ENCODE results near the gene TAOK2. TPM values are rescaled to one million over a fixed set of nuclear protein-coding genes. Genes with fewer than 3 reads are reported as not detected.
"Not testable (repeated sequence)": the region's sequence is repeated elsewhere in the genome, so short reads cannot be mapped to it uniquely, and the experiment has no call there.

Gene TAOK2
- total and polyA plus RNA-seq, 2 of the 4 experiments (the other 2 are of a cell fraction) = 23.0 to 31.7 TPM

DNA sequence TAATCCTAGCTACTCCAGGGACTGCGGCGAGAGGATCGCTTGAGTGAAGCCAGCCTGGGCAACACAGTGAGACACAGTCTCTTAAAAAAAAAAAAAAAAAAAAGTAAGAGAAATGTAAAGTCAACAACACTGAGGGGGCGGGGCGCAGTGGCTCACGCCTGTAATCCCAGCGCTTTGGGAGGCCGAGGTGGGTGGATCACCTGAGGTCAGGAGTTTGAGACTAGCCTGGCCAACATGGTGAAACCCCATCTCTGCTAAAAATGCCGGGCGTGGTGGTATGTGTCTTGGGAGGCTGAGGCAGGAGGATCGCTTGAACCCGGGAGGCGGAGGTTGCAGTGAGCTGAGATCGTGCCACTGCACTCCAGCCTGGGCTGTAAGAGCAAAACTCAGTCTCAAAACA is 38.9 kb downstream of the TAOK2 start:
- H3K23ac ChIP-seq (ENCODE audit: low read depth, low read length); H4K20me1 ChIP-seq (ENCODE audit: insufficient read depth, low read length); H3K56ac ChIP-seq (ENCODE audit: extremely low read depth, insufficient read depth, low read length); H3K4me2 ChIP-seq (ENCODE audit: low read depth, low read length); H3K9me1 ChIP-seq (ENCODE audit: insufficient read depth, low read length); H2BK20ac ChIP-seq (ENCODE audit: low read depth, low read length); H3K9me3 ChIP-seq (ENCODE audit: control insufficient read depth, insufficient read depth, low read length); H3K27ac ChIP-seq (ENCODE audit: insufficient read depth, low read length); CTCF ChIA-PET; BruUV-seq (replicated peaks); H2BK15ac ChIP-seq (ENCODE audit: low read depth, low read length); H2BK120ac ChIP-seq (ENCODE audit: low read depth, low read length); H3K18ac ChIP-seq (ENCODE audit: low read depth, low read length); H3K4ac ChIP-seq (ENCODE audit: low read depth, low read length); H2AK5ac ChIP-seq (ENCODE audit: low read depth, low read length); H2AFZ ChIP-seq (replicated peaks; ENCODE audit: low read length, poor library complexity); H2AK9ac ChIP-seq (replicated peaks; ENCODE audit: low read depth, low read length, poor library complexity); H4K8ac ChIP-seq (ENCODE audit: low read depth in 2 of 2, low read length in 2 of 2); H2BK5ac ChIP-seq (ENCODE audit: low read depth, low read length, poor library complexity, severe bottlenecking); in situ Hi-C loops (cut with MboI; ENCODE audit: low sequenced_read_pairs); H4K5ac ChIP-seq (ENCODE audit: low read depth, low read length); H3K9ac ChIP-seq (ENCODE audit: low read depth, low read length); dilution Hi-C loops (cut with HindIII; ENCODE audit: low sequenced_read_pairs, unreplicated experiment); H3K4me1 ChIP-seq (ENCODE audit: control insufficient read depth, insufficient read depth, low read length); H3K36me3 ChIP-seq (ENCODE audit: control insufficient read depth, insufficient read depth, low read length); H3K79me1 ChIP-seq (ENCODE audit: low read depth in 1 of 2, low read length in 2 of 2); H3K4me3 ChIP-seq (ENCODE audit: insufficient read depth, low read depth, low read length); H4K91ac ChIP-seq (ENCODE audit: insufficient read depth, low read depth, low read length); intact Hi-C loops (cut with micrococcal nuclease); POLR2A ChIA-PET (ENCODE audit: unreplicated experiment); DNase-seq; ATAC-seq (ENCODE audit: low read depth); H3K14ac ChIP-seq (replicated peaks; ENCODE audit: low read depth, low read length): not testable (repeated sequence)
- peaks cover 27% of the 10 kb centered on the region for H3K27me3 ChIP-seq (ENCODE audit: control insufficient read depth, insufficient read depth, low read length)
- WGBS, 2 experiments (ENCODE audit: extremely low coverage in 2 of 2, insufficient read length in 1 of 2) = no CpG with 5 or more reads among the region's 14 CpGs

GRCh38 chr16:30015450-30015849 is 41.8 kb downstream of the TAOK2 start:
- CTCF ChIA-PET; H4K20me1 ChIP-seq (ENCODE audit: insufficient read depth, low read length); H3K4me2 ChIP-seq (ENCODE audit: low read depth, low read length); H3K4me1 ChIP-seq (ENCODE audit: control insufficient read depth, insufficient read depth, low read length); H3K36me3 ChIP-seq (ENCODE audit: control insufficient read depth, insufficient read depth, low read length); dilution Hi-C loops (cut with HindIII; ENCODE audit: low sequenced_read_pairs, unreplicated experiment); H3K9ac ChIP-seq (ENCODE audit: low read depth, low read length); intact Hi-C loops (cut with micrococcal nuclease); BruUV-seq (replicated peaks); H4K91ac ChIP-seq (ENCODE audit: insufficient read depth, low read depth, low read length); H3K4ac ChIP-seq (ENCODE audit: low read depth, low read length); H3K9me1 ChIP-seq (ENCODE audit: insufficient read depth, low read length); POLR2A ChIA-PET (ENCODE audit: unreplicated experiment); H2BK120ac ChIP-seq (ENCODE audit: low read depth, low read length); H3K18ac ChIP-seq (ENCODE audit: low read depth, low read length); H3K23ac ChIP-seq (ENCODE audit: low read depth, low read length); H2BK20ac ChIP-seq (ENCODE audit: low read depth, low read length); H3K79me1 ChIP-seq (ENCODE audit: low read depth in 1 of 2, low read length in 2 of 2); H3K9me3 ChIP-seq (ENCODE audit: control insufficient read depth, insufficient read depth, low read length); in situ Hi-C loops (cut with MboI; ENCODE audit: low sequenced_read_pairs); H2BK15ac ChIP-seq (ENCODE audit: low read depth, low read length); H2BK5ac ChIP-seq (ENCODE audit: low read depth, low read length, poor library complexity, severe bottlenecking); H2AK9ac ChIP-seq (replicated peaks; ENCODE audit: low read depth, low read length, poor library complexity); H3K27ac ChIP-seq (ENCODE audit: insufficient read depth, low read length); ATAC-seq (ENCODE audit: low read depth); DNase-seq; H3K56ac ChIP-seq (ENCODE audit: extremely low read depth, insufficient read depth, low read length); H4K5ac ChIP-seq (ENCODE audit: low read depth, low read length); H3K4me3 ChIP-seq (ENCODE audit: insufficient read depth, low read depth, low read length); H2AFZ ChIP-seq (replicated peaks; ENCODE audit: low read length, poor library complexity); H4K8ac ChIP-seq (ENCODE audit: low read depth in 2 of 2, low read length in 2 of 2); H3K14ac ChIP-seq (replicated peaks; ENCODE audit: low read depth, low read length); H2AK5ac ChIP-seq (ENCODE audit: low read depth, low read length): not testable (repeated sequence)
- H3K27me3 ChIP-seq (ENCODE audit: control insufficient read depth, insufficient read depth, low read length) = peaks cover 15% of the 10 kb centered on the region
- WGBS, 2 experiments (ENCODE audit: extremely low coverage in 2 of 2, insufficient read length in 1 of 2) = no CpG with 5 or more reads among the region's 7 CpGs
